Measurements from ENCODE around the gene BPGM. TPM values are rescaled to one million over a fixed set of nuclear protein-coding genes. Genes with fewer than 3 reads are reported as not detected.

The BPGM gene
- polyA plus RNA-seq, 1 of the 3 experiments (the other 2 are of a cell fraction), result 12.4 TPM

DNA sequence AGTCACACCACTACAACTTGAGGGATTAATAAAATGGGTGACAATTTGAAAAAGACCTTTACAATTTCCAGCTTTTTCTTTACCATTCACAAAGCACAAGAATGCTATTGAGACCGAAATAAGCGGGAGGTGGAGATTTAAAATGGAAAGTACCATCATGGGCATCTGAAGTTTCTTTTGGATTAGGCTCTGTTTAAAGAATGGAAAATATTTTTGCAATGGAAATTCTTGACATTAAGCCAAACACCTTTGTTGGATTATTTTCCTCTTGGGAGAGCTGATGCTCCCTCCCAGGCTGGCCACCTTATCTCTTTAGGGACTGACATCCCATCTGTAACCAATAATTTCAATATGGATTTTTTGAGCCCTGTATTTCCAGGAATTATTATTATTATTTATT lies 62.5 kb downstream of the BPGM start (continued):
- TF ChIP-seq, protein P1, sequence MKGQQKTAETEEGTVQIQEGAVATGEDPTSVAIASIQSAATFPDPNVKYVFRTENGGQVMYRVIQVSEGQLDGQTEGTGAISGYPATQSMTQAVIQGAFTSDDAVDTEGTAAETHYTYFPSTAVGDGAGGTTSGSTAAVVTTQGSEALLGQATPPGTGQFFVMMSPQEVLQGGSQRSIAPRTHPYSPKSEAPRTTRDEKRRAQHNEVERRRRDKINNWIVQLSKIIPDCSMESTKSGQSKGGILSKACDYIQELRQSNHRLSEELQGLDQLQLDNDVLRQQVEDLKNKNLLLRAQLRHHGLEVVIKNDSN (IDR thresholded peaks at IDR 0.05; ENCODE audit: borderline replicate concordance, low read depth), result no peak
- TF ChIP-seq RCOR1 (IDR thresholded peaks at IDR 0.05; ENCODE audit: low read length) (no peak), SIN3A (IDR thresholded peaks at IDR 0.05; ENCODE audit: borderline replicate concordance, low read depth, low read length) (no peak), RXRA (IDR thresholded peaks at IDR 0.05; ENCODE audit: borderline replicate concordance, low read depth) (no peak), EP300 (IDR thresholded peaks at IDR 0.05; ENCODE audit: borderline replicate concordance in 1 of 2, low read depth in 1 of 2, low read length in 1 of 2) (peak in 1 of 2 experiments; percentile 57; a peak in 2 of 4 replicates)
- TF ChIP-seq, protein P2, sequence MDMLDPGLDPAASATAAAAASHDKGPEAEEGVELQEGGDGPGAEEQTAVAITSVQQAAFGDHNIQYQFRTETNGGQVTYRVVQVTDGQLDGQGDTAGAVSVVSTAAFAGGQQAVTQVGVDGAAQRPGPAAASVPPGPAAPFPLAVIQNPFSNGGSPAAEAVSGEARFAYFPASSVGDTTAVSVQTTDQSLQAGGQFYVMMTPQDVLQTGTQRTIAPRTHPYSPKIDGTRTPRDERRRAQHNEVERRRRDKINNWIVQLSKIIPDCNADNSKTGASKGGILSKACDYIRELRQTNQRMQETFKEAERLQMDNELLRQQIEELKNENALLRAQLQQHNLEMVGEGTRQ (IDR thresholded peaks at IDR 0.05; ENCODE audit: borderline replicate concordance, low read depth, low read length), result no peak

DNA sequence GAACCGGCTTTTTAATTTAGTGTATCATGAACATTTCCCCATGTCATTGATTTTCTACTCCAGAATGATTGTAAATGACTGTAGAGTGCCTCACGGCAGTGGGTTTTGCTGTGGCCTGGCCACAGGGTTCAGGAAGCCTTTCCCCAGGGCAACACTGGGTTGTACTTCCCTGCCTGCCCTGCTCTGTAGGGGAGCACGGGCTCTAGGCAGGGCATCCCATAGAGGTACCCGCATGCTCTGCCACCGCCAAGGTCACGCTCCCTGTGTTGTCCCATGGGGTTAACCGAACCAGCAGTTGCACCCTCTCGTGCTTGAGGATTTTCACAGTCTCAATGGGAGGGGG lies 63.8 kb downstream of the BPGM start:
- H3K27ac ChIP-seq (ENCODE audit: low read depth in 2 of 2, low read length in 1 of 2), result no peak overlapping the region
- H3K4me1 ChIP-seq (ENCODE audit: control insufficient read depth in 1 of 2, insufficient read depth in 2 of 2, low read depth in 1 of 2, low read length in 1 of 2), result peaks cover 4 to 7% of the 10 kb centered on the region in 2 experiments; a peak in 1 of 4 replicates
- peaks cover 13% of the 10 kb centered on the region for H3F3A ChIP-seq (replicated peaks; ENCODE audit: insufficient read depth)
- CTCF ChIA-PET, result interaction anchor here (0.9 to 1.4 kb wide), 3 partner anchors 13 to 39 kb away, joined by 3 to 4 read pairs (median 3); no protein-coding TSS in a partner anchor
- no peaks in the 10 kb centered on the region for H3K36me3 ChIP-seq (replicated peaks in 1 of 2; ENCODE audit: control insufficient read depth in 1 of 2, insufficient read depth in 2 of 2, low read length in 1 of 2)
- H2AFZ ChIP-seq (ENCODE audit: low read depth), result no peak overlapping the region
- H4K20me1 ChIP-seq (ENCODE audit: insufficient read depth), result no peaks in the 10 kb centered on the region
- no peak overlapping the region for H3K9ac ChIP-seq
- no peak for DNase-seq
- POLR2A ChIA-PET, result no interaction called here
- H3K27me3 ChIP-seq (ENCODE audit: insufficient read depth), result no peaks in the 10 kb centered on the region
- H3K79me2 ChIP-seq (ENCODE audit: insufficient read depth), result no peaks in the 10 kb centered on the region
- no peaks in the 10 kb centered on the region for H3K9me3 ChIP-seq
- H3K4me2 ChIP-seq, result no peak overlapping the region
- H3K9me2 ChIP-seq, result no peaks in the 10 kb centered on the region
- TF ChIP-seq POLR2AphosphoS5 (IDR thresholded peaks at IDR 0.05; ENCODE audit: low read depth, low read length) (no peak), RXRA (IDR thresholded peaks at IDR 0.05; ENCODE audit: borderline replicate concordance, low read depth) (no peak), TAF1 (IDR thresholded peaks at IDR 0.05; ENCODE audit: borderline replicate concordance, low read depth, low read length) (no peak), TCF12 (IDR thresholded peaks at IDR 0.05) (no peak), NRF1 (IDR thresholded peaks at IDR 0.05; ENCODE audit: low read depth, low read length) (no peak), MEF2A (IDR thresholded peaks at IDR 0.05; ENCODE audit: borderline replicate concordance, low read depth) (no peak), RAD21 (IDR thresholded peaks at IDR 0.05; ENCODE audit: low read length) (no peak), EP300 (IDR thresholded peaks at IDR 0.05; ENCODE audit: borderline replicate concordance in 1 of 2, low read depth in 1 of 2, low read length in 1 of 2) (no peak), JUND (IDR thresholded peaks at IDR 0.05) (no peak), FOXJ3 (CRISPR knock-in tag; IDR thresholded peaks at IDR 0.05) (no peak), YY1 (IDR thresholded peaks at IDR 0.05; ENCODE audit: low read depth) (no peak), FOXM1 (IDR thresholded peaks at IDR 0.05; ENCODE audit: low read depth) (no peak), SIN3A (IDR thresholded peaks at IDR 0.05; ENCODE audit: borderline replicate concordance, low read depth, low read length) (no peak), EZH2phosphoT487 (IDR thresholded peaks at IDR 0.05; ENCODE audit: borderline replicate concordance, low read depth) (no peak), ELF1 (IDR thresholded peaks at IDR 0.05) (no peak)
- TF ChIP-seq, protein P3, sequence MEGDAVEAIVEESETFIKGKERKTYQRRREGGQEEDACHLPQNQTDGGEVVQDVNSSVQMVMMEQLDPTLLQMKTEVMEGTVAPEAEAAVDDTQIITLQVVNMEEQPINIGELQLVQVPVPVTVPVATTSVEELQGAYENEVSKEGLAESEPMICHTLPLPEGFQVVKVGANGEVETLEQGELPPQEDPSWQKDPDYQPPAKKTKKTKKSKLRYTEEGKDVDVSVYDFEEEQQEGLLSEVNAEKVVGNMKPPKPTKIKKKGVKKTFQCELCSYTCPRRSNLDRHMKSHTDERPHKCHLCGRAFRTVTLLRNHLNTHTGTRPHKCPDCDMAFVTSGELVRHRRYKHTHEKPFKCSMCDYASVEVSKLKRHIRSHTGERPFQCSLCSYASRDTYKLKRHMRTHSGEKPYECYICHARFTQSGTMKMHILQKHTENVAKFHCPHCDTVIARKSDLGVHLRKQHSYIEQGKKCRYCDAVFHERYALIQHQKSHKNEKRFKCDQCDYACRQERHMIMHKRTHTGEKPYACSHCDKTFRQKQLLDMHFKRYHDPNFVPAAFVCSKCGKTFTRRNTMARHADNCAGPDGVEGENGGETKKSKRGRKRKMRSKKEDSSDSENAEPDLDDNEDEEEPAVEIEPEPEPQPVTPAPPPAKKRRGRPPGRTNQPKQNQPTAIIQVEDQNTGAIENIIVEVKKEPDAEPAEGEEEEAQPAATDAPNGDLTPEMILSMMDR (IDR thresholded peaks at IDR 0.05), result no peak
- TF ChIP-seq, protein P4, sequence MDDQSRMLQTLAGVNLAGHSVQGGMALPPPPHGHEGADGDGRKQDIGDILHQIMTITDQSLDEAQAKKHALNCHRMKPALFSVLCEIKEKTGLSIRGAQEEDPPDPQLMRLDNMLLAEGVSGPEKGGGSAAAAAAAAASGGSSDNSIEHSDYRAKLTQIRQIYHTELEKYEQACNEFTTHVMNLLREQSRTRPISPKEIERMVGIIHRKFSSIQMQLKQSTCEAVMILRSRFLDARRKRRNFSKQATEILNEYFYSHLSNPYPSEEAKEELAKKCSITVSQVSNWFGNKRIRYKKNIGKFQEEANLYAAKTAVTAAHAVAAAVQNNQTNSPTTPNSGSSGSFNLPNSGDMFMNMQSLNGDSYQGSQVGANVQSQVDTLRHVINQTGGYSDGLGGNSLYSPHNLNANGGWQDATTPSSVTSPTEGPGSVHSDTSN (IDR thresholded peaks at IDR 0.05), result no peak
- TF ChIP-seq, protein P5, sequence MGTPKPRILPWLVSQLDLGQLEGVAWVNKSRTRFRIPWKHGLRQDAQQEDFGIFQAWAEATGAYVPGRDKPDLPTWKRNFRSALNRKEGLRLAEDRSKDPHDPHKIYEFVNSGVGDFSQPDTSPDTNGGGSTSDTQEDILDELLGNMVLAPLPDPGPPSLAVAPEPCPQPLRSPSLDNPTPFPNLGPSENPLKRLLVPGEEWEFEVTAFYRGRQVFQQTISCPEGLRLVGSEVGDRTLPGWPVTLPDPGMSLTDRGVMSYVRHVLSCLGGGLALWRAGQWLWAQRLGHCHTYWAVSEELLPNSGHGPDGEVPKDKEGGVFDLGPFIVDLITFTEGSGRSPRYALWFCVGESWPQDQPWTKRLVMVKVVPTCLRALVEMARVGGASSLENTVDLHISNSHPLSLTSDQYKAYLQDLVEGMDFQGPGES (IDR thresholded peaks at IDR 0.05; ENCODE audit: low read depth, low read length), result no peak
- TF ChIP-seq, protein P6, sequence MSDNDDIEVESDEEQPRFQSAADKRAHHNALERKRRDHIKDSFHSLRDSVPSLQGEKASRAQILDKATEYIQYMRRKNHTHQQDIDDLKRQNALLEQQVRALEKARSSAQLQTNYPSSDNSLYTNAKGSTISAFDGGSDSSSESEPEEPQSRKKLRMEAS (IDR thresholded peaks at IDR 0.05; ENCODE audit: low read depth), result no peak
- 95% methylated on average over 8 of the region's 8 CpGs for WGBS (ENCODE audit: low lambda C conversion rate)
- H3K4me3 ChIP-seq (ENCODE audit: low read depth in 2 of 2, low read length in 1 of 2), result no peak overlapping the region

All from SK-N-SH (cell line).